ENCODE data around the gene KIFC3.
A peak's percentile ranks its signal among the peaks of the same experiment; 100 is the strongest.

KIFC3 gene

GRCh38 chr16:57822018-57822553, 19.8 kb upstream of the KIFC3 start:
- TF ChIP-seq MAX (IDR thresholded peaks at IDR 0.05; ENCODE audit: low read depth, low read length): no peak
- no peak for TF ChIP-seq POLR2A (IDR thresholded peaks at IDR 0.05; ENCODE audit: extremely low read depth, insufficient read length)
- no peak for TF ChIP-seq CTCF (IDR thresholded peaks at IDR 0.05; ENCODE audit: low read depth, low read length)
- no peak for TF ChIP-seq MYC (IDR thresholded peaks at IDR 0.05; ENCODE audit: low read depth, low read length)
- no peak overlapping the region for H3K4me3 ChIP-seq (ENCODE audit: low read depth, low read length)
- DNase-seq (ENCODE audit: low read depth): no peak

- no peak overlapping the region for H3K4me3 ChIP-seq (ENCODE audit: low read depth, low read length)
- no peak for DNase-seq (ENCODE audit: low read depth)
- TF ChIP-seq CTCF (IDR thresholded peaks at IDR 0.05; ENCODE audit: low read depth, low read length): no peak
- no peak for TF ChIP-seq MYC (IDR thresholded peaks at IDR 0.05; ENCODE audit: low read depth, low read length)
- TF ChIP-seq POLR2A (IDR thresholded peaks at IDR 0.05; ENCODE audit: extremely low read depth, insufficient read length): no peak
- TF ChIP-seq MAX (IDR thresholded peaks at IDR 0.05; ENCODE audit: low read depth, low read length): no peak
These were observed 19.1 kb upstream of the KIFC3 start for GRCh38 chr16:57821149-57821971.

GRCh38 chr16:57818377-57819064, 16.2 kb upstream of the KIFC3 start:
- H3K4me3 ChIP-seq (ENCODE audit: low read depth, low read length): no peak overlapping the region
- no peak for DNase-seq (ENCODE audit: low read depth)
- TF ChIP-seq POLR2A (IDR thresholded peaks at IDR 0.05; ENCODE audit: extremely low read depth, insufficient read length): no peak
- no peak for TF ChIP-seq MAX (IDR thresholded peaks at IDR 0.05; ENCODE audit: low read depth, low read length)

GRCh38 chr16:57817680-57818079, 15.4 kb upstream of the KIFC3 start:
- TF ChIP-seq POLR2A (IDR thresholded peaks at IDR 0.05; ENCODE audit: extremely low read depth, insufficient read length) (no peak), MYC (IDR thresholded peaks at IDR 0.05; ENCODE audit: low read depth, low read length) (no peak), CTCF (IDR thresholded peaks at IDR 0.05; ENCODE audit: low read depth, low read length) (no peak), MAX (IDR thresholded peaks at IDR 0.05; ENCODE audit: low read depth, low read length) (no peak)
- no peak overlapping the region for H3K4me3 ChIP-seq (ENCODE audit: low read depth, low read length)
- DNase-seq (ENCODE audit: low read depth): no peak

GRCh38 chr16:57815987-57816745, 13.9 kb upstream of the KIFC3 start:
- peak; percentile 88 for DNase-seq (ENCODE audit: low read depth)

More at GRCh38 chr16:57815987-57816745, 13.9 kb upstream of the KIFC3 start:
- no peak for TF ChIP-seq CTCF (IDR thresholded peaks at IDR 0.05; ENCODE audit: low read depth, low read length)
- peak; percentile 32; the same call in 1 of the 2 replicates for TF ChIP-seq MYC (IDR thresholded peaks at IDR 0.05; ENCODE audit: low read depth, low read length)
- TF ChIP-seq POLR2A (IDR thresholded peaks at IDR 0.05; ENCODE audit: extremely low read depth, insufficient read length): no peak
- TF ChIP-seq MAX (IDR thresholded peaks at IDR 0.05; ENCODE audit: low read depth, low read length): peak; percentile 12
- H3K4me3 ChIP-seq (ENCODE audit: low read depth, low read length): no peak overlapping the region
